GM18502 (cell line): Measurements from ENCODE around the gene TXNRD1.
"Not testable (repeated sequence)": the region's sequence is repeated elsewhere in the genome, so short reads cannot be mapped to it uniquely, and the experiment has no call there.

ENCODE experiments used
- ATAC-seq: cut with Tn5 transposase; IDR thresholded peaks from one replicate; pipeline ENCODE4 v1.9.1; 2021; ENCODE audit warnings: mild to moderate bottlenecking; ENCODE audit not compliant: unreplicated experiment, poor library complexity

TXNRD1 gene

DNA sequence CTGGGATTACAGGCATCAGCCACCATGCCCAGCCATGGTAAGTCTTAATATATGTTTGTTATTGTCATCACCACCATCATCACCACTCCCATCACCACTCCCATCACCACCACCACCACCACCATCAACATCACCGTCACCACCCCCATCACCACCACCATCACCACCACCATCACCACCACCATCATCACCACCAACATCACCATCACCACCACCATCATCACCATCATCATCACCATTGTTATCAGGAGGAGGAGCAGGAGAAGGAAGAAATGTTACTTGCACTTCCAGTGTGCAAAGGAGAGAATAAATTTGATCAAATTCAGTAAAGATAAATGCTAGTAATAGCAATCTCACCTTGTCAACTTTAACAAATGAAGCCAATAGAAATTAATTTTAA, 169.9 kb downstream of the TXNRD1 start:
- ATAC-seq = no peak

DNA sequence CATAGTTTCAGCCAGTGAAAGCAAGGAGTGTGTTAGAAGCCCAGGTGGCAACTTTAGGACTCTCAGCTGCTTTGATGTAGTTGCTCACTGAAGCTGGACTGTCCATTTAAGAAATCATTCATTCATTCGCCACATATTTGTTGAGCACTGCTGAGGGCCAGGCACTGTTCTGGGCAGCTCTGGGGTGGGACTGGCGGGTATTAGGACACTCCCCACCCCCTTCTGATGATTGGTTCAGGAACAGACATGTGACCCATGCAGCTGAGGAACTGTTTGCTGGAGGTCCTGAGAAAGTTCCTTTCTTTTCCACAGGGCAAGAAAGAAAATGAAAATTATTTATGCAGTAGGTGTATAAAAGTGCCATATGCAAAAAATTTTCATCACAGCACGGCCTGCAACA, 170.9 kb downstream of the TXNRD1 start:
- ATAC-seq = no peak

DNA sequence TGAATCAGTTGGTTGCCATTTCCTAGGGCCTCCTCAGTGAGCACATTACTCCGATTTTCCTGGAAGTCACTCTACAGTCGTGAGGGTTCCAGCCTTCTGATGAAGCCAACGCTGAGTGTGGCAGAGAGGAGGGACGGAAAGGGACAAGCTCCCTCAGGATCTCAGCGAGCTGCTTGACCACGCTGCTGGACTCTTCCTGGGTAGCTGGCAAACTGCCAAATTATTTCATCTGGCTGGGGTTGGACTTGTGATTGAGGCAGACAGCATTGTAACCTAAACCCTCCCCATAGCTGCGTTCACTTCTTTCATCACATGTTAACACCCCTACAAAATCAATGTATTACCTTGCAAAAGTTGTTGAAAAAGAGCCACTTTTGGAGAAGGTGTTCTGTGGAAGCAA, 171.6 kb downstream of the TXNRD1 start:
- ATAC-seq = no peak

DNA sequence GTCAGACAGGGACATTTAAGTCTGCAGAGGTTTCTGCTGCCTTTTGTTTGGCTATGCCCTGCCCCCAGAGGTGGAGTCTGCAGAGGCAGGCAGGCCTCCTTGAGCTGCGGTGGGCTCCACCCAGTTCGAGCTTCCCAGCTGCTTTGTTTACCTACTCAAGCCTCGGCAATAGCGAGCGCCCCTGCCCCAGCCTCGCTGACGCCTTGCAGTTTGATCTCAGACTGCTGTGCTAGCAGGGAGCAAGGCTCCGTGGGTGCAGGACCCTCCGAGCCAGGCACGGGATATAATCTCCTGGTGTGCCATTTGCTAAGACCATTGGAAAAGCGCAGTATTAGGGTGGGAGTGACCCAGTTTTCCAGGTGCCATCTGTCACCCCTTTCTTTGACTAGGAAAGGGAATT, 178.5 kb downstream of the TXNRD1 start:
- ATAC-seq = not testable (repeated sequence)
